Stimulated activated memory B cell treated with anti-CD40 and anti-IgM and Interleukin-4, amounts not matched to agents 10 μg/mL and 1 μg/mL and 100 μg/mL, for 72 hours (primary cell): ENCODE measurements around the gene EVX2.

Experiments
- ATAC-seq: fragments of 150-1000 bp; cut with Tn5 transposase; 2 replicates; pipeline ENCODE4 v1.10.0; 2021
- H3K27ac Mint-ChIP-seq: one replicate; pipeline ENCODE4 v1.8.0; 2022; ENCODE audit warnings: mild to moderate bottlenecking, mixed read lengths
- H3K27me3 Mint-ChIP-seq: one replicate; pipeline ENCODE4 v1.8.0; 2022; ENCODE audit warnings: mixed read lengths
- H3K36me3 Mint-ChIP-seq: one replicate; pipeline ENCODE4 v1.8.0; 2022; ENCODE audit warnings: mixed read lengths
- H3K4me1 Mint-ChIP-seq: one replicate; pipeline ENCODE4 v1.8.0; 2022; ENCODE audit warnings: mixed read lengths
- H3K4me3 Mint-ChIP-seq: one replicate; pipeline ENCODE4 v1.8.0; 2022; ENCODE audit warnings: mild to moderate bottlenecking, moderate library complexity, mixed read lengths
- H3K9me3 Mint-ChIP-seq: one replicate; pipeline ENCODE4 v1.8.0; 2022; ENCODE audit warnings: mixed read lengths

Gene EVX2

DNA sequence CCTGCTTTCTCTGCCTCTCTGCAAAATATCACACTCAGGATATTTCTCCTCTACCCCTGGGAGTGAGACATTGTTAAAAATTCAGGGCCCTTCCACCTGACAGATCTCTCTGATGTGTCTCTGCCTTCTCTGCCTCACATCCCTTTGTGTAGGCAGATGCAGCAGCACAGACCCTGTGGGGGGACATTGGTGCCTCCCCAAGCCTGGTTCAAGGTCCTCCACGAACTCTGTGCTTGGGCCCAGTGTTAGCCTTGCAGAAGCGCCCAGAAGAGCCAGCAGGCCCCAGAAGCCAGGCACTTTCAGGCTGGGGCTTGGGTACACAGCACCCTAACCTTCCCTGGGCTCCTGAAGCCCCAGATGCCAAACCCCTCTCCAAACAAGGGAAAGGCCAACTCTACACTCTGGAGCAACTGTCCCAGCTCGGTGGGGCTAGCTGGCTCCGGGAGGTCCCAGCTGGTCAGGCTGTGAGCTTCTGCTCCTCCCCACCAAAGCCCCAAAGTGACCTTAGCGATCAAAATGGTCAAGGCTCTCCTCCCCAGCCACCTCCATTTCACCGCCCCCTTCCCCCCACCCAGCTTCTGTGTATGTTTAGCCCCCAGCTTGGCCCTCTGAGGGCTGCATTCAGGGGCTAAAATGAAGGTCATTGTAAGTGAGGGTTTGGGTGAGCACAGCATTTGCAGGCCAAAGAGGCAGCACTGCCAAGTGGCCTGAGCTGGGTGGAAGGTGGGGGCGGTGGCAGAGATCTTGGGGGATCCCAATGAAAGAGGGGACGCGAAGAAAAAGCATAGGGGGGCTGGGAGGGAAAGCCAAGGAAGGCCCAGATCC, 41.4 kb upstream of the EVX2 start:
- H3K9me3 Mint-ChIP-seq = no peaks in the 10 kb centered on the region
- no peak for ATAC-seq
- no peak overlapping the region for H3K4me3 Mint-ChIP-seq
- no peaks in the 10 kb centered on the region for H3K36me3 Mint-ChIP-seq
- peaks cover 73% of the 10 kb centered on the region for H3K27me3 Mint-ChIP-seq
- H3K4me1 Mint-ChIP-seq = peaks cover 13% of the 10 kb centered on the region
- no peak overlapping the region for H3K27ac Mint-ChIP-seq

- Mint-ChIP-seq H3K27ac (no peak overlapping the region), H3K27me3 (peaks cover 81% of the 10 kb centered on the region), H3K9me3 (no peaks in the 10 kb centered on the region), H3K36me3 (no peaks in the 10 kb centered on the region), H3K4me1 (peaks cover 13% of the 10 kb centered on the region), H3K4me3 (no peak overlapping the region)
- no peak for ATAC-seq
Observed at GRCh38 chr2:176124110-176124946, 40.6 kb upstream of the EVX2 start.

DNA sequence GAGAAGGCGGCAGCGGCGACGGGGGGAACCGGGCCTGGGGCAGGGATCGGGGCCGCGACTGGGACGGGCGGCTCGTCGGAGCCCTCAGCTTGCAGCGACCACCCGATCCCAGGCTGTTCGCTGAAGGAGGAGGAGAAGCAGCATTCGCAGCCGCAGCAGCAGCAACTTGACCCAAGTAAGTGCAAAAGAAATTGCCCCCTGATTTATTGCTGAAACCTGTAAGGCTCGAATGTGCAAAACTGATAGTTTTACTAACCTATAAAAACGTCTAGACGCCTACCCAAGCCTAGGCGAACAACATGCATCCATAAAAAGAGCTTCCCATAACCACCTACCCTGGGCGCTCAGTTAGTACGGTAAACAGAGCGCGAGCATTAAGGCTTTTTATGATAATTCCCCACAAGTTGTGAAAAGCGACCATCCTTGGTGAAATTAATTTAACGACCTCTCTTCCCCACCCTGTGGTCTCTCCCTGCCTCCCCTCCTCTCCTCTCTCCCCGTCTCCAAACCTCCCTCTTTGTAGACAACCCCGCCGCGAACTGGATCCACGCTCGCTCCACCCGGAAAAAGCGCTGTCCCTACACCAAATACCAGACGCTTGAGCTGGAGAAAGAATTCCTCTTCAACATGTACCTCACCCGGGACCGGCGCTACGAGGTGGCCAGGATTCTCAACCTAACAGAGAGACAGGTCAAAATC, 39.8 kb upstream of the EVX2 start:
- no peaks in the 10 kb centered on the region for H3K36me3 Mint-ChIP-seq
- no peak overlapping the region for H3K27ac Mint-ChIP-seq
- no peak overlapping the region for H3K4me3 Mint-ChIP-seq
- H3K27me3 Mint-ChIP-seq = peaks cover 81% of the 10 kb centered on the region
- H3K4me1 Mint-ChIP-seq = peaks cover 13% of the 10 kb centered on the region
- H3K9me3 Mint-ChIP-seq = no peaks in the 10 kb centered on the region
- ATAC-seq = no peak

- Mint-ChIP-seq H3K4me1 (peaks cover 7% of the 10 kb centered on the region), H3K27ac (no peak within 1 kb of the TSS)
Observed at GRCh38 chr2:176122683-176123410, 39.1 kb upstream of the EVX2 start, which contains the start of gene HOXD9. Gene HOXD9, plus strand, starts transcription at chr2:176122719. Its CDS starts 50 bp downstream, at chr2:176122769.

GRCh38 chr2:176122052-176122682, 38.4 kb upstream of the EVX2 start:
- no peak overlapping the region for H3K27ac Mint-ChIP-seq
- ATAC-seq = no peak
- peaks cover 81% of the 10 kb centered on the region for H3K27me3 Mint-ChIP-seq
- H3K4me1 Mint-ChIP-seq = peaks cover 7% of the 10 kb centered on the region
- no peak overlapping the region for H3K4me3 Mint-ChIP-seq
- no peaks in the 10 kb centered on the region for H3K9me3 Mint-ChIP-seq
- H3K36me3 Mint-ChIP-seq = no peaks in the 10 kb centered on the region

More at GRCh38 chr2:176122683-176123410, 39.1 kb upstream of the EVX2 start, which contains the start of gene HOXD9:
- Mint-ChIP-seq H3K36me3 (no peaks in the 10 kb centered on the region), H3K4me3 (no peak within 1 kb of the TSS), H3K9me3 (no peaks in the 10 kb centered on the region), H3K27me3 (peaks cover 81% of the 10 kb centered on the region)
- ATAC-seq = no peak

DNA sequence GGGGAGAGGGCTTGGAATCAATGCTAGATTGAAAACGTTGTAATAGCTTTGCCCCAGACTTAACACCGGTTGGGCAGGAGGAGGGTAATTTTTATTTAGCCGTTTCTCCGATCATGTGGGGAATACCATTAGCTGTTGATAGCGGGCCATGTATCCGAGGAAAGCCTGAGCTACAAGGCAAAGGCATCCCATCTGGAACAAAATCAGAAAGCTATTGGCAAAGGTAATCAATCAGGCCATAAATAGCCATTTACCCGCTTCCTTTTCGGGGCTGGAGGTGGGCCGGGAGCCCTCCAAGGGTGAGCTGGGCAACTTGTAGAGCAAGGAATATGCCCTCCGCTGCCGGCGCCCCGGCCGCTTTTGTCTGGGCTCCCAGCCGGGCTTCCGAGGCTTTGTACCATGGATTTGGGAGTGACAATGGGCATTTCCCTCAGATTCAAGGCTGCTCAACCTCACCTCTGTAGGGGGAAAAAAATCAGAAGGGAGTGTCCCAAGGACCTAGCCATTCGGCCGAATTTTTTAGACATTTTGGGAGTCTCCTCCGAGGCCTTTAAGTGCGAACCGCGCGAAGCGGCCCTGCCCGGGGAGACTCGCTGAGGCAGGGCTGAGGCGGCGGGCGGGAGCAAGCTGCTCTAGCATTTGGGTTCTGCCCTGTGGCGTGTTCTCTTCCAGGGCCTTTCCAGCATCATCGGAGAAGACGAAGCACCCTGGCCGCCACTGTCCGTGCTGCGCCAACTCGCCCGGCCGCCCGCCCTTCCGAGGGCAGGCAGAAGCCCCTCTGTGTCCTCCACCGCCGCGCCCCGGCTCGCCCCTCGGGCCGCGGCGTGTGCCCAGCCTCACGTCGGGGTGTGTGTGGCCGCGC, 37.7 kb upstream of the EVX2 start:
- no peak overlapping the region for H3K27ac Mint-ChIP-seq
- H3K27me3 Mint-ChIP-seq = peaks cover 81% of the 10 kb centered on the region
- H3K9me3 Mint-ChIP-seq = no peaks in the 10 kb centered on the region
- H3K4me3 Mint-ChIP-seq = no peak overlapping the region
- peaks cover 7% of the 10 kb centered on the region for H3K4me1 Mint-ChIP-seq
- no peak for ATAC-seq
- H3K36me3 Mint-ChIP-seq = no peaks in the 10 kb centered on the region

DNA sequence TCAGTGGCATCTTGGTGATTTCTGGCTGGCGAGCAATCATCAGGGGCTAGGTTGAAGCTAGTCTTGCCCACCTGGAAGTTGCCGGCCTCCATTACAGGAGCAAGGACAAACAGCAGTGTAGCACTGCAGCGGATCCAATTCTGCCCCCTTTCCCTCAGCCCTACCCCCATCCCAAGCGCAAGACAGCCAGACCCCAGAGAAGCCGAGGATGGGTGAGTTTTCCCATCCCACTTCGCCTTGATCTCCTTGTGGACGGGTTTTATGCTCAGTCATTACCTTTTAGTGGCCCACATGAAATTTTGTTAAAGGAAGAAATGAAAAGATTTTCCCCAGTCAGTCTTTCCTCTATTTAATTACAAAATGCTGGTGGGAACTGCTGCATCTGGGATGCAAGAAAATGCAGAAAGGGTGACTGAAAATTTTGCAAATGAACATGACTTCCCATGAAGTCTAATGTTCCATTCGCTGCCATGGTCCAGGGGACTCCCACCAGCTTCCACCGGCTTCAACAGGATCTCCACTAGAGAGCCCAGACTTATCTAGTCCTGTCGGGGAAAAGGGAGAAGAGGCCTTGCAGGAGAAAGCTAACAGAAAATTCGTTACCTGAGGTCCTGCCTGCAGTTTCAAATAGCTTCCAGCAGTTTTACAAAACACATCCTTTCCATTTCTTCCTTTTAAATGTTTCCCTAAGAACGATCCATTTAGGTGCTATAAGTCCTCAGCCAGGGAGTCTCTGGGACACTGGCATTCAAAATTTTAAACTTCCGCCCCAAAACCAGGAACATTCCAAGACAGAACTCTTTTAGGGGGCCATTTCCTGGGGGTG, 36.8 kb upstream of the EVX2 start:
- Mint-ChIP-seq H3K4me1 (peaks cover 7% of the 10 kb centered on the region), H3K27me3 (peaks cover 81% of the 10 kb centered on the region), H3K4me3 (no peak overlapping the region), H3K9me3 (no peaks in the 10 kb centered on the region), H3K27ac (no peak overlapping the region), H3K36me3 (no peaks in the 10 kb centered on the region)
- ATAC-seq = no peak

GRCh38 chr2:176118601-176119339, 35.0 kb upstream of the EVX2 start:
- peaks cover 7% of the 10 kb centered on the region for H3K4me1 Mint-ChIP-seq
- no peaks in the 10 kb centered on the region for H3K9me3 Mint-ChIP-seq
- H3K36me3 Mint-ChIP-seq = no peaks in the 10 kb centered on the region
- H3K27me3 Mint-ChIP-seq = peaks cover 77% of the 10 kb centered on the region
- no peak overlapping the region for H3K4me3 Mint-ChIP-seq
- no peak for ATAC-seq
- no peak overlapping the region for H3K27ac Mint-ChIP-seq

DNA sequence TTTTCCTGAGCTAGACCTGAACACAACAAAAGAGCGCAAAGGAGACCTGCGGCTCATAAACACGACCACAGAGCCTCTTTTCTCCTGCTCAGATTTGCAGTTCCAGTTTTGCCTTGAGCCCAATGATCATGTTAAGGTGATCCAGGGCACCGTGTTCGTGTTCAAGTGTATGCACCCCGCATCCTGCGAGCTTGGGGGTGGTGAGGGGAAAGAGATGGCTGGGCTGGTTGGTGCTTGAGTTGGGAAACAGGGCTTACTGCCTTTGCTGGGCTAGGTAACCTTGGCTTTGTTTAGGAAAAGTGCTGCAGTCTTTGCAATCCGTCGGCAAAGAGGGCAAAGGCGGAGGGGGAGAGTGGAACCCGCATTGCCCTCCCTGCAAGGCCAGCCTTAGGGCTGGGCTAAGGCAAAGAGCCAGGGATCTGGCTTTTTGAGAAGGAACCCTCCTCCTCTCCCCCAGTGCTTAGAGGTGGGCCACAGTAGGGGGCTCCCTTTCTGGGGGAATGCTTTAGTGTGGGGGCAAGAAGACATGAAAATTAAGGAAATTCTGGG, 34.1 kb upstream of the EVX2 start:
- H3K27ac Mint-ChIP-seq = no peak overlapping the region
- ATAC-seq = no peak
- H3K4me3 Mint-ChIP-seq = no peak overlapping the region
- no peaks in the 10 kb centered on the region for H3K36me3 Mint-ChIP-seq
- H3K27me3 Mint-ChIP-seq = peaks cover 79% of the 10 kb centered on the region
- H3K9me3 Mint-ChIP-seq = no peaks in the 10 kb centered on the region
- H3K4me1 Mint-ChIP-seq = peaks cover 7% of the 10 kb centered on the region

DNA sequence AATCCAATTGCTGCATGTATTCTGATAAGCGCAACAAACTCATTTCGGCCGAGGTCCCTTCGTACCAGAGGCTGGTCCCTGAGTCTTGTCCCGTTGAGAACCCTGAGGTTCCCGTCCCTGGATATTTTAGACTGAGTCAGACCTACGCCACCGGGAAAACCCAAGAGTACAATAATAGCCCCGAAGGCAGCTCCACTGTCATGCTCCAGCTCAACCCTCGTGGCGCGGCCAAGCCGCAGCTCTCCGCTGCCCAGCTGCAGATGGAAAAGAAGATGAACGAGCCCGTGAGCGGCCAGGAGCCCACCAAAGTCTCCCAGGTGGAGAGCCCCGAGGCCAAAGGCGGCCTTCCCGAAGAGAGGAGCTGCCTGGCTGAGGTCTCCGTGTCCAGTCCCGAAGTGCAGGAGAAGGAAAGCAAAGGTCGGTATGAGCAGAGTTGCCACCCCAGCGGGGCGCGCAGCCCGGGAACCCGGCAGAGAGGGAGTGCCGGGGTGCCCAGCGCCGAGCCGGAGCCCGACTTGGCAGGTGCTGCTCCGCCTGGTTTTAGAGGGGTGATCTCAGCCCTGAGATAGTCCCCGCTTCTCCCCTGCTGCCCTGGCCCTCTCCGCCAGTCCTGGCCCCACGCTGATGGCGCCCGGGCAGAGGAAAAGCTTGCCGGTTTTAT, 33.5 kb upstream of the EVX2 start:
- Mint-ChIP-seq H3K27ac (no peak overlapping the region), H3K27me3 (peaks cover 85% of the 10 kb centered on the region), H3K9me3 (no peaks in the 10 kb centered on the region), H3K4me1 (peaks cover 7% of the 10 kb centered on the region), H3K4me3 (no peak overlapping the region), H3K36me3 (no peaks in the 10 kb centered on the region)
- ATAC-seq = no peak

- ATAC-seq = no peak
- H3K36me3 Mint-ChIP-seq = no peaks in the 10 kb centered on the region
- no peaks in the 10 kb centered on the region for H3K9me3 Mint-ChIP-seq
- H3K4me1 Mint-ChIP-seq = peaks cover 10% of the 10 kb centered on the region
- no peak within 1 kb of the TSS for H3K4me3 Mint-ChIP-seq
- no peak within 1 kb of the TSS for H3K27ac Mint-ChIP-seq
- H3K27me3 Mint-ChIP-seq = peaks cover 94% of the 10 kb centered on the region
Observed at GRCh38 chr2:176115883-176116813, 32.4 kb upstream of the EVX2 start, which contains the start of gene HOXD10. Gene HOXD10, plus strand, starts transcription at chr2:176116778. Its CDS starts 56 bp downstream, at chr2:176116834.
